GM19395 (cell line): ENCODE data around the gene TGFBRAP1.
A peak's percentile ranks its signal among the peaks of the same experiment; 100 is the strongest.

Experiments used
- ATAC-seq: cut with Tn5 transposase; IDR thresholded peaks from one replicate; pipeline ENCODE4 v1.9.1; 2021; ENCODE audit warnings: mild to moderate bottlenecking, moderate library complexity; ENCODE audit not compliant: unreplicated experiment

The TGFBRAP1 gene

DNA sequence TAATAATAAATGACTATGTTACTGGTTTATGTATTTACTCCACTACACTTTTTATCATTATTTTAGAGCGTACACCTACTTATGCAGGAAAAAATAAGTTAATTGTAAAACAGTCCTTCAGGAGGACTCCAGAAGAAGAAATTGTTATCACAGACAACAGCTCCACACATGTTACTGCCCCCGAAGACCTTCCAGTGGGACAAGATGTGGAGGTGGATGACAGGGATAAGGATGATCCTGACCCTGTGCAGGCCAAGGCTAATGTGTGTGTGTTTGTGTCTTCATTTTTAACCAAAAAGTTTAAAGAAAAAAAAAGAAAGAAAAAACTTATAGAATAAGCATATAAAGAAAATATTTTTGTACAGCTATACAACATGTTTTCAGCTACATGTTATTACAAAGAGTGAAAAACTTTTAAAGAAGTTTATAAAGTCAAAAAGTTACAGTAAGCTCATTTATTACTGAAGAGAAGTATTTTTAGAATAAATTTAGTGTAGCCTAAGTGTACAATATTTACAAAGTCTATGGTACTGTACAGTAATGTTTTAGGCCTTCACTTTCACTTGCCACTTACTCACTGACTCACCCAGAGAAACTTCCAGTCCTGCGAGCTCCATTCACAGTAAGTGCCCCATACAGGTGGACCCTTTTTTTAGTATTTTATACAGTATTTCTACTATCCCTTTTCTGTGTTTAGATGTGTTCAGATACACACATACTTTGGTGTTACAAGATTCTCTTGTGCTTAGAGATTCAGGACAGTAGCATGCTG lies 7.5 kb downstream of the TGFBRAP1 start:
- ATAC-seq = peak; percentile 55

DNA sequence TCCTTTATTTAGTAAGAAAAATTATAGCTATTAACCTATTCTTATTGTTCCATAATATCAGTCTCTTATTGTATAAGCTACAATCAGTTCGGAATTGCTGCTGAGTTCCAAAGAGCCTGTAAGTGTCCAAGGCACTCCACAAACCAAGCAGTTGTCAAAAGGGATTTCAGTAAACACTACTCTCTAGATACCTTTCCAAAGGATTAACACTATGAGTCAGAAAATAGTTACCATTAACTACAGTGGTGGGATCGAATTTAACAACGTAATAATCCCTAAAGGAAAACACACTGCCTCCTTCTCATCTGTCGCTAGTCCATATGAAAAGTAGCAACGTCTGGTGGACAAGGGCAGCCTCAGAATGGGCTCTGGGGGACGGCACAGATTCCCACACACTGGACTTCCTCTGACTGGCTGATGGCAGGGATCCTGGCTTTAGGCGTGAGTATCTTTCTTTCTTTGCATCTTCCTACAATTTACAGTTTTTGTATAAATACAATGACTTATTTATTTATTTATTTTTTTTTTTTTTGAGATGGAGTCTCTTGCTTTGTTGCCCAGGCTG lies 8.8 kb downstream of the TGFBRAP1 start:
- ATAC-seq = no peak

DNA sequence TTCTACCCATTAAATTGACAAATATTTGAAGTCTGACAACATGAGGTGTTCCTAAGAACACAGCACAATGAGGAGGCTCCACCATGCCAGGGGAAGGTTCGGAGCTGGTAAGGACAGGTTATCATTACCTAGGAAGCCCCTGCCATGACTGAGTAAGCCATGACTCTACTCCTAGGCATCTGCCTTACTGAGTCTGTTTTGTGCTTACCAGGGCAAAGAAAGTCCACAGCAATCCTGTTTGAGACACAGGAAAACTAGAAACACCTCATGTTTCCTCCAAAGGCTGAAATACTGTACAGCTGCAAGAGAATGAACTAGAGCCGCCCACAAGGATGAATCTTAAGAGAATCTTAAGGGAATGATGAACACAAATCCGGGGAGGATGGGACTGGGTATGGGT lies 11.6 kb downstream of the TGFBRAP1 start:
- no peak for ATAC-seq

DNA sequence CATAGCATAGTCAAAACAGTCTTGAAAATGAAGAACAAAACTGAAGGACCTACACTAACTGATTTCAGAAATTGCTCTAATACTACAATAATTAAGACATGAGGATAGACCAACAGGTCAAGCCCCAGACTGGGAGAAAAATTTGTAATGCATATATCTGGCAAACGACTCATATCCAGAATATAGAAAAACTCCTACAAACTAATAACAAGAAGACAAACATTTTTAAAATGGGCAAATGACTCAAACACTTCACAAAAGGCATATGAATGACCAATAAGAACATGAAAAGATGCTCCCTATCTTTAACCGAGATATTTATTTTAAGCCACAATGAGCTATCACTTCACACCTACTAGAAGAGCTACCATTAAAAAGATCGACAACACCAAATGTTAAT lies 14.2 kb downstream of the TGFBRAP1 start:
- peak; percentile 72 for ATAC-seq

DNA sequence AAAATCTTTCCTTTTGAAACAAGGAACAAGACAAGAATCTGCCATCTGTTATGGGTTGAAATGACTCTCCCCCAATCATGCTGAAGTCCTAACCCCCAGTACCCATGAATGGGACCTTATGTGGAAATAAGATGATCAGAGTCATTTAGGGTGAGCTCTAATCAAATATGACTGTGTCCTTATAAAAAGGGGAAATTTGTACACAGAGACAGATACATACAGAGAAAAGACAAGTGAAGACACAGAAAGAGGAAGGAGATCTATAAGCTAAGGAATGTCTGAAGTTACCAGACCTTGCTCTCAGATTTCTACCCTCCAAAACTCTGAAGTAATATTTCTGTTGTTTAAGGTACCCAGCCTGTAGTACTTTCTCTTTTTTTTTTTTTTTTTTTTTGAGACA lies 15.7 kb downstream of the TGFBRAP1 start:
- no peak for ATAC-seq

DNA sequence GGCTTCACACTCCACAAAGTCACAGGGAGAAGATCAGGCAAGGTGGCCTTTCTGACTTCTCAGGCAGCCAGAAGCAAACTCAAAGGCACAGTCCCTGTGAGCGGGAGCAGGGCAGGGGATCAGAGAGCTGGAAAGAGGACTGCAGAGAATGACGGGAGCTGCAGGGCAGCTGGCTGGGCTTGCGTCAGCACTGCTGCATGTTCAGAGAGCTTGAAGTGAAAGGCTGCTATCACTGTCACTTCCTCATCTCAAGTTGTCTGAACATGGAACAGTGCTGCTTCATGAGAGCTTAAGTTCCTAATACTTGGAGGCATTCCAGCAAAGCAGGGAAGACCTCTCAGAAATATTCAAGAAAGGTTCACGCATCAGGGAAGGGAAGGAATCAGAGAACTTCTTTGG lies 20.4 kb downstream of the TGFBRAP1 start:
- no peak for ATAC-seq

DNA sequence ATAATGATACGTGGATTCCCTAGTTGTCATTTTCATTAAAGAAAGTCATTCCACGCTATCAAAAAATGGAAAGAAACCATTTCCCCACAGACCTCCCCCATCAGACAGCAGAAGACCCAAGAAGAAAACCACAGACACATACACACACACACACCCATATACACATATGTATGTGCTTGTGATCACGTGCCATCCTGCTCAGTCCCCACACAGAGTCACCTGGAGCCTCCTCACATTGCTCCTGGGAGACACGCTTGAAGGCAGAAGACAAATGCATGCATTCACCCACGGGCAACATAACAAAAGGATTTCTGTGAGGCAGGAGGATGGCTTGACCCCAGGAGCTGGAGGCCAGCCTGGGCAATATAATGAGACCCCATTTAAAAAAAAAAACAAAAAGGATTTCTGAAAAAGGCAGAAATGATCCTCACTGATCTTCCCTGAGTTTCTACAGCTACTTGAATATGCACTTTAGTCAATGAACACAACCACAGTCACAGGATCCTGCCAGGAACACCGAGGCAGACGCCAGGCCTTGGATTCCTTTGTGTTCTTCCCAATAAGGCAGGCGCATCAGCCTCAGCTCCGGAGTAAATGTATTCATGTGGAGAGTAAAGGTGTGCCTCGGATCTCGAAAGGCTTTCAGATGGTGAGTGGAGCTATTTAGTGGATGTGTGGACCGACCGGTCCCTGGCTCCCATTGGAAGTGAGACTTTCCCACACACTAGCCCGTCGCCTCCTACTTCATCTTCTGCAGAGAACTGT lies 21.0 kb downstream of the TGFBRAP1 start:
- no peak for ATAC-seq

DNA sequence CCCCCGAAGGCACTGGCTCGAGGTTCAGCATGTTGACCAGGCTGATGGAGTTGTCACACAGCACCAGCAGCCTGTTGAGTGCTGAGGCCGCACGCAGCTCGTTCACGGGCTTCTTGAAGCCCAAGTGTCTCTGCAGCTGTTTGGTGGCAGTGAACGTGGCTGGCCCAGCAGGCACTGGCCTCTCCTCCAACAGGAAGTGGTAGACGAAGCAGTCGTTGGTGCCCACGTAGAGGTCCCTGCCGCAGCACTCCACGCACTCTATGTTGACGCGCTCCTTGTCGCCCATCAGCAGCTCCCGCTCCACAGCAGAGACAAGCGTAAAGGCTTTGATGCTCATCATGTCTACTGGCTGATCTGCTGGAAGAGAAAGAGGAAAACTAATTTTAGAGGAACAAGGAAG lies 21.6 kb downstream of the TGFBRAP1 start:
- ATAC-seq = no peak

DNA sequence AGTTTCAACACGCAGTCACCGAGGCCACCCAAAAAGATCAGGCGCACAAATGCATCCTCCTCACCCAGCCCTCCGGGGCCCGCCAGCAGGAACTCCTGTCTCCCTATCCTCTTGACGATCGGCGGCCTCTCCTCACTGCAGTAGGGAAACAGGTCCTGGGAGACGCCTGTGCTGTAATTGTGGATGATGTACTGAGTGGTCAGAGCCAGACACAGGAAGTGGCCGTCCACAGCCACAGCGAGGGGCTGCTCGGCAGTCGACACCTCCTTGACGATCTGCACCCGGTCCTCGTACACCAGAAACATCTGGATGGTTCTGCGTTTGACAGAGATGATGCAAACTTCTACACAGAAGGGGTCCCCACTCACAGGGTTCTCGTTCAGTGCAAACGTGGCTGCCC lies 22.0 kb downstream of the TGFBRAP1 start:
- no peak for ATAC-seq

DNA sequence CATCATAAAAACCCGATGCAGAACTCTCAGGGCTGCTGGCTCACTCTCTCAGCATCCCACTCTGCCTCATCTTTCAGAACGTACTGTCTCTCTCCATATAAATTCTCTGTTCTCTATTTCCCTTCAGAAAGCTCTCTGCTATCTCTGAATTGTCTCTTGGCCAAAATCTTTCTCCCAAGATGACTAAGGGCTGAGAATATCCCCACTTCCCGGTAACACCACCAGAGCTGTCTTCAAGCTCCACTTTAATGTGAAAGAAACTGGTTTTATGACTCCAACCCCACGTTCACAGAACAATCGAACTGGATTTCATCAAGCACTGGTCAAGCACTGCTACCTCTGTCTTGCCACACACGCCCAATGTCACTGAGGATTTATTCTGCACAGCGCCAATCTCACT lies 22.4 kb downstream of the TGFBRAP1 start:
- no peak for ATAC-seq

DNA sequence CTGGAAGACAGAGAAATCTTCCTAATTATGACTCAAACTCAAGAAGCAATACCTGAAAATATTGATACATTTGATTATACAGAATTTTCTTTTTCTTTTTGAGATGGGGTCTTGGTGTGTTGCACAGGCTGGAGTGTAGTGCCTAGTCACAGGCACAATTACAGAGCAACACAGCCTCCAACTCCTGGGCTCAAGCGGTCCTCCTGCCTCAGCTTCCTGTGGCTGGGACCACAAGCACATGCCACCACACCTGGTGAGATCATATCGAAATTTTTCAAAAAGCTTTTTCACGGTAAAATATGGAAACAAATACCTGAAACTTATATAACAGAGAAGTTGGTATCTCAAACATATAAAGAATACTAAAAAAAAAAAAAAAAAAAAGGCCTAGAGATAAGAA lies 27.9 kb downstream of the TGFBRAP1 start:
- ATAC-seq = no peak

DNA sequence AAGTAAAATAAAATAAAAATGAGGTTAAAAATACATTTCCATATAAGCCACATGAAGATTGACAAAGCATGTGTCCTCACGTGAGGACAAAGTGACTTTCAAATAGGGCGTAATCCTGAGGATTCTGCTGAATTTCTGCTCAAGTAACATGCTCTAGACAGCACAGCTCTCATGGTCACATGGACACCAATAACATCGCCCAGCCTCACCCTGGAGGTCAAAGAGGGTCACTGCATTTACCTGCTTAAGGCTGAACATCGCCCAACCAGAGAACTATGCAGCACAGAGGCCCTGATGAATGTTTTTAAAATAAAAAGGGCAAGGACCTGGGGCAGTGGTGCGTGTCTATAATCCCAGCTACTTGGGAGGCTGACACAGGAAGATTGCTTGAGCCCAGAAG lies 30.2 kb downstream of the TGFBRAP1 start:
- ATAC-seq = no peak

DNA sequence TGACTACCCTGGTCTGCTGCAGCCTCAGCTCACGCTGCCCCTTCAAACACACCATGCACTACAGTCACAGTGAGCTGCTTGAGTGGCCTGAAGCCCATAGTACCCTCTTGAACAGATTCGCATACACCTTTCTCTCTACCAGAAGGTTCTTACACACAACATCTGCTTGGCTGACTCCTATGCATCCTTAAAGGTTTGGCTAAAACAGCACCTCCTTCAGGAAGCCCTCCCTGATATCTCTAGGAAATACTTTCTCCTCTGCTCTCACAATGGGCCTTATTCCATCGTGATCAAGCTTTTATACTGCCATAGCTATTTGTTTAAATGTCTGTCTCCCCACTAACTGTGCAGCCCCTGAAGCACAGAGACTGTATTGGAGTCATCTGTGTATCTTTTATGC lies 31.5 kb downstream of the TGFBRAP1 start:
- ATAC-seq = no peak

DNA sequence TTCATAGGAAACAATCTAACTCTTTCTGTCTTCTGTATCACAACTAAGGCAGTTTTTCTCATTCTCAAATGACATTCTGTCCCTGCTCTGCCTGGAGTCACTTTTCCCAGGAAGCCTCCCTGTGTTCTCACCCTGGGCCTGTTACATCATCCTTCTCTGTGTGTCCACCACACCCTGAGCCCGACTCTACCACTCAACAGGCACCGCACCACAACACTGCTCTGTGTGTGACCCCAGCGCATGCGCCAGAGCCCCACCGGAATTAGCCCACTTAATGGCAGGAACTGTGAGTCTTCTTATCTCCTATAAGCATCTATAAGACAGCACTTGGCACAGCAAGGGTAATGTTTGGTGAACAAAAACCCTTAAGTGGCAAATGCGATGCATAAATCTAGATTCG lies 32.3 kb downstream of the TGFBRAP1 start:
- ATAC-seq = no peak

DNA sequence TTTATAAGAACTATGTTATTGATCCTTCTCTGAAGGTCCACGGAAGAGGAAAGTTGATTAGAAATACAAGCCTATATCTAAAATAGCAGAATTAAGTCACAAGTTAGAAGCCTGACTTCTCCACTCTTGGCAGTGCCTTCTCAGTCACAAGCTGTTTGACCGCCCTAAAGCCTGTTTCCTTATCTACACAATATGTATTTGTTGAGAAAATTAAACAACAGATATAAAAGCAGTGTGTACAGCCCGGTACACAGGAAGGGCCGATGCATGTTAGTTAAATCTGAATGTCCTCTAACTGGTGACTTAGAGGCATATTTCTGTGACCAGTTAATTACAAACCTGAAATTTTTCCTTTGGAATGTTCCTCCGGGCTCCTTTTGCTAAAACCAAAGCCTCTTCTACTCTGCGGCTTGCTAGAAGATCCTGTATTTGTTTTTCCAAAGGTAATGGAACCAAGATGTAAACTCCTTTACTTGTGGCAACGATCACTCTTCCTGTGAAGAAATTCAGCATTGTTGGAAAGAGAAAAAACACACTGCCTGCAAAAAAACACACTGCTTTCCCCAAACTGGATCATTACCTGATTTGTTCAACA lies 33.4 kb downstream of the TGFBRAP1 start:
- no peak for ATAC-seq

DNA sequence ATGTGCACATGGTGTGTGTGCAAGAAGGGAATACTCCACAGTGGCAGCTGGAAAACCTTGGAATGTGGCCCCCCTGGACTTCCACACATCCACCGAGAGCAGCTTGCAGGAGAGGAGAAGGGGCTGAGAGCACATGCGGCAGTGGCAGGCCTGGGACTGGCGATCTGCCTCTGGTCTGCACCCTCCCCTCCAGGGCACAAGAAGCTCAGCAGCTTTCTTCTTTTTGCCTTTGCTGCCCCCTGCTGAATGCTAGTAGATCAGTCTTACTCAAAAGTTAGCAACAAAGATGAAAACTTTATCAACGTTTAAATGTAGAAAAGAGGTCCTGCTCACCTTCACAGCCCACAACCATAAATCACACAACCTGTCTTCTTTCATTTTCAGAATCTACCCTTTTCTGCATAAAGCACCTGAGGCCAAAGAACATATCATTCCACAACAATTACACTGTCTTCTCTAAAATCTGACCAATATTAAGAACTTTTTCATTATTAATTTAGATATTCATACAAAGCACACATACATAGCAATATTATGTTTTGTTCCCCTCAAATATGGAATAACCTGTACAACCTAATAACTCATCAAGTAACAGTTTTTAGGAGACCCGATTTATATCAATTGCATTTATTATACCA lies 34.6 kb downstream of the TGFBRAP1 start:
- no peak for ATAC-seq

DNA sequence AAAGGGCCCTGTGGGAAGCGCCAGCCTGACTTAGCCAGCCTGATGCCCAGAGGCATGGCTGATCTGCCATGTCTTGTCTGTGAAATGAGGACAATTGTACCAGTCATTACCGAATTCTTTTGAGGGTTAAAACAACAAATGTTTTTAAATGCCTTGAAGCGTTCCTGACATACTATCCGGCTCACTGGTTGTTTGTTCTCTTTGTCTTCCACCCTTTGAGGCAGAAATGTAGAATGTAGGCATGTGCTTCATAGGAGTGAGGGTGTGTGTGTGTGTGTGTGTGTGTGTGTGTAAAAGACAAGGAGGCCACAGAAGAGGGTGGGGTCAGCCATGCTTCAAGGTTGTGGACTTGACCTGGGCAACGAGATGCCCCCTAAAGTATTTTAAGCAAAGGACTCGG lies 35.5 kb downstream of the TGFBRAP1 start:
- no peak for ATAC-seq

DNA sequence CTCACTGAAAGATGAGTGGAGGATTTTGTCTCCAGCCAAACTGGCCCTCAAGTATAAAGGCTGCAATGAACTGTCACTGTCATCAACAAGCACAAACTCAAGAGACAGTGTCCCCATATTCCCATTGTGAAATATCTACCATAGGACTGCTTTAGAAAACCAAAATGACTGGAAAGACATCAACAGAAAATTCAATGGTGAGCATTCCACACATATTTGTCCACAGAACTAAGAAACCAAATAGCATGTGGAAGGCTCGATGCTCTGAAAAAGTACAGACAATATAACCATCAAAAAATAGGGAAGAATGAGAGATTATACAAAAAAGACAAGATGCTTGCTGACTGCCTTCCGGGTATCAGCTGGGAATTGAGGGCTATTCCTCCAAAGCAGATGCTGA lies 37.6 kb downstream of the TGFBRAP1 start:
- no peak for ATAC-seq

DNA sequence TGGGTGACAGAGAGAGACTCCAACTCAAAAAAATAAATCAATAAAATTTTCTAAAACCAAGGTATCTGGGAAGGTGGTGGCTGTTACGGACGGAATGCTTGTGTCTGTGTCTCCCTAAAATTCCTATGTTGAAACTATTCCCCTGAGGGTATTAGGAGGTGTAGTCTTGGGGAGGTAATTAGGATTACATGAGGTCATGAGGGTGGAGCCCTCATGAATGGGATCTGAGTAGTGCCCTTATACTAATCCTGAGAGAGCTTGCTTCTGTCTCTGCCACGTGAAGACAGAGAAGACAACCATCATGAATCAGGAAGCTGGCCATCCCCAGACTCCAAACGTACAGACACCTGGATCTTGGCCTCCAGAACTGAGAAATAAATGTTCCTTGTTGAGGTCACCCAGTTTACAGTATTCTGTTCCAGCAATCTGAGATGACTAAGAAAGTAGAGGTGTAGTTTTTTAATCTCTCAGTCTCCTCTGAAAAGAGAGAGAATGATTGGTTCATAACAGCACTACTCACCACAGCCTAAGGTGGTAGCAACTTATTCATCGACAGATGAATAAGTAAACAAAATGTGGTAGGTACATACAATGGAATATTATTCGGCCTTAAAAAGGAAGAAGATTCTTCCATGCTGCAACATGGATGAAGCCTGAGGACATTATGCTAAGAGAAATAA lies 38.4 kb downstream of the TGFBRAP1 start:
- ATAC-seq = no peak

DNA sequence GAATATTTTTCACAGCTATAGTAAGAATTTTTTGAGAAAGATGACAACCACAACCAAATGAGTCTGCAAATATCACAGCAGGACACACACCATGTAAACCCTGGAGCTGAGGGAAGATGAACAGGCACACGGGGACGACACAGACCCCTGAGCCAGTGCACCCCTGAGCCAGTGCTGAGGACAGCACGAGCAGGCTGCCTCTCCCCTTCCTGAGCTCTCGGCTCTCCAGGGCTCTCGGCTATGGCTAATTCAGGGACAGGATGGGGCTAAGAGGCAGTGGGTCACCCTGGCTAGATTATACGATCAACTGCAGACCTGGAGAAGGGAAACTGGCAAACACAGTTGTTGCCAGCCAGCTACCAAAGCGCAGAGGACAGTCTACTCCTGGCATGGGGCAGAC lies 41.4 kb downstream of the TGFBRAP1 start:
- no peak for ATAC-seq

DNA sequence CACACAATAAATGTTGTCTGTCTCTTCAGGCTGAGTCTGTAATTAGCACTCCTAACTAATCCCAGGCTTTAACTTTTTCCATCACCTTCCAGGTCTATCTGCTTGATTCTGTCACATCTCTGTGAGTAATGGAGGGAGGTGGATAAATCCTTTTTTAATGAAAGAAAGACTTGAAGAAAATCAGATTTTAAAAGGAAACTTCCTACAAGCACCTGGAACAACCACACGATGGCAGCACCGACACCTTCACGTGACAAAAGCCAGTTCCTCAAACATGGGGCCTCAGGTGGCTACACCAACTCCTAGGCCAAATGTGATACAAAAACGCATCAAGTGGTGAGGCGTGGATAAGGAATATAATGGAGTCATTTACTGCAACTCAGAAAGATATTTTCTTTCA lies 41.8 kb downstream of the TGFBRAP1 start:
- no peak for ATAC-seq
